NB4 (cell line): Measurements from ENCODE around the gene PFN1.
"Not testable (repeated sequence)": the region's sequence is repeated elsewhere in the genome, so short reads cannot be mapped to it uniquely, and the experiment has no call there.

Experiments
- DNase-seq: peaks from one replicate; pipeline ENCODE4 v3.0.0; 2010; ENCODE audit warnings: low read depth
- H3K4me3 ChIP-seq: one replicate; pipeline ENCODE4 v1.5.1; 2011; ENCODE audit warnings: mild to moderate bottlenecking, low read depth, low read length, moderate library complexity
- CTCF ChIP-seq: IDR thresholded peaks from one replicate; pipeline ENCODE4 v1.5.1; 2012; ENCODE audit warnings: low read depth, low read length
- MYC ChIP-seq: IDR thresholded peaks from 2 replicates; pipeline ENCODE4 v1.6.1; 2011; ENCODE audit warnings: low read depth, low read length
- POLR2A ChIP-seq: IDR thresholded peaks from 2 replicates; pipeline ENCODE4 v1.6.1; 2011; ENCODE audit warnings: mild to moderate bottlenecking; ENCODE audit not compliant: insufficient read length; ENCODE audit errors: extremely low read depth
- TF ChIP-seq, protein P1 (sequence below): IDR thresholded peaks from 2 replicates; pipeline ENCODE4 v1.6.1; 2011; ENCODE audit warnings: low read depth, low read length

The PFN1 gene

GRCh38 chr17:4928881-4929280 lies 19.4 kb downstream of the PFN1 start:
- TF ChIP-seq MYC (no peak), POLR2A (no peak), CTCF (no peak)
- TF ChIP-seq, protein P1, sequence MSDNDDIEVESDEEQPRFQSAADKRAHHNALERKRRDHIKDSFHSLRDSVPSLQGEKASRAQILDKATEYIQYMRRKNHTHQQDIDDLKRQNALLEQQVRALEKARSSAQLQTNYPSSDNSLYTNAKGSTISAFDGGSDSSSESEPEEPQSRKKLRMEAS = no peak
- no peak overlapping the region for H3K4me3 ChIP-seq

DNA sequence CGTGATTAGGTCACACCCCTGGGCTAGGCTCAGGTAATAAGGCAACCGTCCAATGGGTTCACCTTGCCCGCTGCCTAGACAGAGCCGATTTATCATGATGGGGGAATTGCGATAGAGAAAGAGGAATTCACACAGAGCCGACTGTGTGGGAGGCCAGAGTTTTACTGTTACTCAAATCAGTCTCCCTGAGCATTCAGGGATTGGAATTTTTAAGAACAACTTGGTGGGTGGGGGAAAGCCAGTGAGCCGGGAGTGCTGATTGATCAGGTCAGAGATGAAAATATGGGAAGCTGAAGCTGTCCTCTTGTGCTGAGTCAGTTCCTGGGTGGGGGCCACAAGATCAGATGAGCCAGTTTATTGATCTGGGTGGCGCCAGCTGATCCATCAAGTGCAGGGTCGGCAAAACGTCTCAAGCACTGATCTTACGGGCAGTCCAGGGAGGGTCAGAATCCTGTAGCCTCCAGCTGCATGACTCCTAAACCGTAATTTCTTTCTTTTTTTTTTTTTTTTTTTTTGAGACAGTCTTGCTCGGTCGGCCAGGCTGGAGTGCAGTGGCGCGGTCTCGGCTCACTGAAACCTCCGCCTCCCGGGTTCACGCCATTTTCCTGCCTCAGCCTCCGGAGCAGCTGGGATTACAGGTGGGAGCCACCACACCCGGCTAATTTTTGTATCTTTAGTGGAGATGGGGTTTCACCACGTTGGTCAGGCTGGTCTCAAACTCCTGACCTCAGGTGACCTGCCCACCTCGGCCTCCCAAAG lies 21.6 kb downstream of the PFN1 start:
- not testable (repeated sequence) for DNase-seq, H3K4me3 ChIP-seq

More at GRCh38 chr17:4928881-4929280, 19.4 kb downstream of the PFN1 start:
- no peak for DNase-seq

GRCh38 chr17:4921320-4921719 lies 27.0 kb downstream of the PFN1 start:
- no peak for DNase-seq
- no peak overlapping the region for H3K4me3 ChIP-seq
- no peak for TF ChIP-seq CTCF
- TF ChIP-seq, protein P1 = no peak
- no peak for TF ChIP-seq POLR2A
- TF ChIP-seq MYC = no peak

DNA sequence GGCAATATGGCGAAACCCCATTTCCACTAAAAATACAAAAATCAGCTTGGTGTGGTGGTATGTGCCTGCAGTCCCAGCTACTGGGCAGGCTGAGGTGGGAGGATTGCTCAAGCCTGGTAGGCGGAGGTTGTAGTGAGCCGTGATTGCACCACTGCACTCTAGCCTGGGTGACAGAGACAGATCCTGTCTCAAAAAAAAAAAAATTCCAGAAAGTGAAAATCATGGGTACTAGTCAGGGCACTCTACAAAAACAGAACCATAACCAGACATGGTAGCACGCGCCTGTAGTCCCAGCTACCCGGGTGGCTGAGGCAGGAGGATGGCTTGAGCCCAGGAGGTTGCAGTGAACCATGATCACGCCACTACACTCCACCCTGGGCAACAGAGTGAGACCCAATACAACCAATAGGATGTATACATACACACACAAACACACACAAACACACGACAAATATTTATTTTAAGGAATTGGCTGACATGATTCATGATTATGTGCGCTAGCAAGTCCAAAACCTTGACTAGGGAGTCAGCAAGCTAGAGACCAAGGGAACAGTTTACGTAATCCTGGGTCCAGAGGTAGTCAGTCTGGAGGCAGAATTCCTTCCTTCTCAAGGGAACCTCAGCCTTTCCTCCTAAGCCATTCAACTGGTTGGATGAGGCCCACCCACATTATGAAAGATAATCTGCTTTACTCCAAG lies 27.8 kb downstream of the PFN1 start:
- H3K4me3 ChIP-seq = no peak overlapping the region
- TF ChIP-seq MYC (no peak), POLR2A (no peak), CTCF (no peak)
- TF ChIP-seq, protein P1 = no peak
- peak; percentile 72 for DNase-seq

DNA sequence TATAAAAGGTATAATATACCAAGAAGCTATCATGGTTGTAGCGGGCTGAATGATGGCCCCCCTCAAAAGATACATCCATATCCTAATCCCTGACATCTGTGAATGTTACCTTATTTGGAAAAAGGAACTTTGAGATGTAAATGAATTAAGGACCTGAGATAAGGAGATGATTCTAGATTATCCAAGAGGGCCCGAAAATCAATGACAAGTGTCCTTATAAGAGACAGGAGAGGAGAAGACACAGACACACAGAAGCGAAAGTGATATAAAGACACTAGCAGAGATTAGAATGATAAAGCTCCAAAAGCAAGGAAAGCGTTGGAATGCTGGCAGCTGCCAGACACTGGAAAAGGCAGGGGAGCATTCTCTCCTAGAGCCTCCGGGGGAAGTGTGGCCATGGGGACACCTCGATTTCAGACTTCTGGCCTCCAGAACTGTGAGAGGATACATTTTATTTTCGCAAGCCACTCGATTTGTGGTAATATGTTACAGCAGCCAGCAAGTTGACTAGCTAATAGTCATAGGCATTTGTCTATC lies 28.8 kb downstream of the PFN1 start:
- no peak for DNase-seq
- no peak overlapping the region for H3K4me3 ChIP-seq
- no peak for TF ChIP-seq MYC
- TF ChIP-seq, protein P1 = no peak
- no peak for TF ChIP-seq POLR2A
- no peak for TF ChIP-seq CTCF

DNA sequence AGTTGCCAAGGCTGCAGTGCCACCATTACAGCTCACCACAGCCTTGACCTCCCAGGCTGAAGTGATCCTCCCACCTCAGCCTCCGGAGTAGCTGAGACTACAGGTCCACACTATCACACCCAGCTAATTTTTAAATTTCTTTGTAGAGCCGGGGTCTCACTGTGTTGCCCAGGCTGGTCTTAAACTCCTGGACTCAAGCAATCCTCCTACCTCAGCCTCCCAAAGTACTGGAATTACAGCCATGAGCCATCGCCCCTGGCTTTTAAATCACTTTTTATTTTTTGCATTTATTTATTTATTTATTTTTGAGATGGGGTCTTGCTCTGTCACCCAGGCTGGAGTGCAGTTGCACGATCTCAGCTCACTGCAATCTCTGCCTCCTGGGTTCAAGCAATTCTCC lies 33.8 kb downstream of the PFN1 start:
- DNase-seq, H3K4me3 ChIP-seq: not testable (repeated sequence)

GRCh38 chr17:4913994-4914393 lies 34.3 kb downstream of the PFN1 start:
- TF ChIP-seq CTCF (no peak), MYC (no peak), POLR2A (no peak)
- TF ChIP-seq, protein P1 = no peak
- no peak for DNase-seq
- H3K4me3 ChIP-seq = no peak overlapping the region
